ENCODE data around the gene ZBTB48.
"Not testable (repeated sequence)": the region's sequence is repeated elsewhere in the genome, so short reads cannot be mapped to it uniquely, and the experiment has no call there.

ZBTB48 gene

GRCh38 chr1:6635161-6635909 lies 55.5 kb downstream of the ZBTB48 start:
- H3K36me3 ChIP-seq (ENCODE audit: control insufficient read depth in 2 of 2, insufficient read depth in 2 of 2, low read length in 2 of 2) = peaks cover 62 to 70% of the 10 kb centered on the region in 2 donors
- H3K4me1 ChIP-seq (ENCODE audit: control insufficient read depth in 2 of 2, insufficient read depth in 2 of 2, low read length in 2 of 2) = no peaks in the 10 kb centered on the region
- no peak overlapping the region for H3K9ac ChIP-seq (ENCODE audit: low read depth in 1 of 2, low read length in 2 of 2)
- no peaks in the 10 kb centered on the region for H3K9me3 ChIP-seq (ENCODE audit: control insufficient read depth in 2 of 2, low read length in 2 of 2)
- no peaks in the 10 kb centered on the region for H3K27me3 ChIP-seq (ENCODE audit: control insufficient read depth in 2 of 2, insufficient read depth in 2 of 2, low read length in 2 of 2)
- no peak overlapping the region for H3K27ac ChIP-seq (ENCODE audit: low read depth in 2 of 2, low read length in 2 of 2)
- H3K4me3 ChIP-seq (ENCODE audit: low read length in 2 of 2) = no peak overlapping the region

- Histone ChIP-seq H3K4me3 (ENCODE audit: low read length in 2 of 2) (no peak overlapping the region), H3K9me3 (ENCODE audit: control insufficient read depth in 2 of 2, low read length in 2 of 2) (no peaks in the 10 kb centered on the region), H3K4me1 (ENCODE audit: control insufficient read depth in 2 of 2, insufficient read depth in 2 of 2, low read length in 2 of 2) (no peaks in the 10 kb centered on the region), H3K9ac (ENCODE audit: low read depth in 1 of 2, low read length in 2 of 2) (no peak overlapping the region), H3K36me3 (ENCODE audit: control insufficient read depth in 2 of 2, insufficient read depth in 2 of 2, low read length in 2 of 2) (peaks cover 62 to 69% of the 10 kb centered on the region in 2 donors), H3K27ac (ENCODE audit: low read depth in 2 of 2, low read length in 2 of 2) (no peak overlapping the region), H3K27me3 (ENCODE audit: control insufficient read depth in 2 of 2, insufficient read depth in 2 of 2, low read length in 2 of 2) (no peaks in the 10 kb centered on the region)
These were observed 56.3 kb downstream of the ZBTB48 start for GRCh38 chr1:6635910-6636760.

GRCh38 chr1:6636778-6637177 lies 57.0 kb downstream of the ZBTB48 start:
- not testable (repeated sequence) for H3K9ac ChIP-seq (ENCODE audit: low read depth in 1 of 2, low read length in 2 of 2); H3K27me3 ChIP-seq (ENCODE audit: control insufficient read depth in 2 of 2, insufficient read depth in 2 of 2, low read length in 2 of 2); H3K4me3 ChIP-seq (ENCODE audit: low read length in 2 of 2); H3K27ac ChIP-seq (ENCODE audit: low read depth in 2 of 2, low read length in 2 of 2); H3K9me3 ChIP-seq (ENCODE audit: control insufficient read depth in 2 of 2, low read length in 2 of 2); H3K4me1 ChIP-seq (ENCODE audit: control insufficient read depth in 2 of 2, insufficient read depth in 2 of 2, low read length in 2 of 2)
- peaks cover 66 to 74% of the 10 kb centered on the region in 2 donors for H3K36me3 ChIP-seq (ENCODE audit: control insufficient read depth in 2 of 2, insufficient read depth in 2 of 2, low read length in 2 of 2)

- Histone ChIP-seq H3K27me3 (ENCODE audit: control insufficient read depth in 2 of 2, insufficient read depth in 2 of 2, low read length in 2 of 2) (no peaks in the 10 kb centered on the region), H3K9ac (ENCODE audit: low read depth in 1 of 2, low read length in 2 of 2) (no peak overlapping the region), H3K27ac (ENCODE audit: low read depth in 2 of 2, low read length in 2 of 2) (no peak overlapping the region)
These were observed 58.0 kb downstream of the ZBTB48 start for GRCh38 chr1:6637770-6638169.

GRCh38 chr1:6638226-6638625 lies 58.4 kb downstream of the ZBTB48 start:
- Histone ChIP-seq H3K9me3 (ENCODE audit: control insufficient read depth in 2 of 2, low read length in 2 of 2) (no peaks in the 10 kb centered on the region), H3K9ac (ENCODE audit: low read depth in 1 of 2, low read length in 2 of 2) (no peak overlapping the region), H3K27ac (ENCODE audit: low read depth in 2 of 2, low read length in 2 of 2) (no peak overlapping the region), H3K4me3 (ENCODE audit: low read length in 2 of 2) (no peak overlapping the region), H3K36me3 (ENCODE audit: control insufficient read depth in 2 of 2, insufficient read depth in 2 of 2, low read length in 2 of 2) (peaks cover 68 to 72% of the 10 kb centered on the region in 2 donors), H3K4me1 (ENCODE audit: control insufficient read depth in 2 of 2, insufficient read depth in 2 of 2, low read length in 2 of 2) (no peaks in the 10 kb centered on the region), H3K27me3 (ENCODE audit: control insufficient read depth in 2 of 2, insufficient read depth in 2 of 2, low read length in 2 of 2) (no peaks in the 10 kb centered on the region)

More at GRCh38 chr1:6637770-6638169, 58.0 kb downstream of the ZBTB48 start:
- peaks cover 68 to 74% of the 10 kb centered on the region in 2 donors for H3K36me3 ChIP-seq (ENCODE audit: control insufficient read depth in 2 of 2, insufficient read depth in 2 of 2, low read length in 2 of 2)
- no peak overlapping the region for H3K4me3 ChIP-seq (ENCODE audit: low read length in 2 of 2)
- no peaks in the 10 kb centered on the region for H3K4me1 ChIP-seq (ENCODE audit: control insufficient read depth in 2 of 2, insufficient read depth in 2 of 2, low read length in 2 of 2)
- H3K9me3 ChIP-seq (ENCODE audit: control insufficient read depth in 2 of 2, low read length in 2 of 2) = no peaks in the 10 kb centered on the region

Data from mucosa of rectum (tissue), 2 donors.